DOHH2 (cell line): ENCODE measurements around the gene CFAP97D1.

Experiments used
- H3F3A ChIP-seq: fragments of 200-600 bp; sonication (generic), shearing (Covaris generic); 2 replicates; pipeline ENCODE4 v1.6.0; 2016; ENCODE audit warnings: antibody characterized with exemption, mild to moderate bottlenecking; ENCODE audit not compliant: control insufficient read depth, insufficient read depth
- H3K27ac ChIP-seq: fragments of 200-600 bp; sonication (generic); 2 replicates; pipeline ENCODE4 v1.5.1; 2014; ENCODE audit warnings: low read depth, mild to moderate bottlenecking, low read length, moderate library complexity
- H3K27me3 ChIP-seq: fragments of 200-600 bp; sonication (generic); 2 replicates; pipeline ENCODE4 v1.6.1; 2014; ENCODE audit warnings: mild to moderate bottlenecking, low read length, mixed read lengths; ENCODE audit not compliant: control insufficient read depth
- H3K36me3 ChIP-seq: fragments of 200-600 bp; sonication (generic); 2 replicates; pipeline ENCODE4 v1.6.1; 2014; ENCODE audit warnings: mild to moderate bottlenecking, low read length, moderate library complexity, mixed read lengths; ENCODE audit not compliant: control insufficient read depth
- H3K4me1 ChIP-seq: fragments of 200-600 bp; sonication (generic); 2 replicates; pipeline ENCODE4 v1.6.1; 2014; ENCODE audit warnings: mild to moderate bottlenecking, low read length, mixed read lengths; ENCODE audit not compliant: control insufficient read depth
- H3K4me2 ChIP-seq: fragments of 200-600 bp; sonication (generic); 2 replicates; pipeline ENCODE4 v1.6.0; 2014; ENCODE audit warnings: mild to moderate bottlenecking, low read length, moderate library complexity
- H3K4me3 ChIP-seq: fragments of 200-600 bp; sonication (generic); 2 replicates; pipeline ENCODE4 v1.5.1; 2014; ENCODE audit warnings: mild to moderate bottlenecking, low read length, mixed read lengths
- H3K79me2 ChIP-seq: fragments of 200-600 bp; sonication (generic); 2 replicates; pipeline ENCODE4 v1.6.1; 2014; ENCODE audit warnings: mild to moderate bottlenecking, low read length, mixed read lengths; ENCODE audit not compliant: control insufficient read depth
- H3K9me2 ChIP-seq: fragments of 200-600 bp; sonication (generic); replicated peaks from 2 replicates; pipeline ENCODE4 v1.6.1; 2014; ENCODE audit warnings: mild to moderate bottlenecking, low read length, mixed read lengths; ENCODE audit not compliant: control insufficient read depth
- H3K9me3 ChIP-seq: fragments of 200-600 bp; sonication (generic); 2 replicates; pipeline ENCODE4 v1.6.1; 2014; ENCODE audit warnings: antibody characterized with exemption, low read length, mixed read lengths; ENCODE audit not compliant: control insufficient read depth, insufficient read depth
- H4K20me1 ChIP-seq: fragments of 200-600 bp; sonication (generic); 2 replicates; pipeline ENCODE4 v1.6.0; 2014; ENCODE audit warnings: low read depth, mild to moderate bottlenecking, antibody characterized with exemption, low read length, moderate library complexity; ENCODE audit not compliant: control insufficient read depth, insufficient read depth
- EZH2phosphoT487 ChIP-seq: fragments of 200-600 bp; sonication (generic); IDR thresholded peaks from 2 replicates; pipeline ENCODE4 v1.6.1; 2017; ENCODE audit warnings: borderline replicate concordance, mild to moderate bottlenecking, antibody characterized with exemption, low read length, moderate library complexity, mixed read lengths
- TF ChIP-seq, protein P1 (sequence below): fragments of 200-600 bp; sonication (generic); IDR thresholded peaks from one replicate; pipeline ENCODE4 v1.5.1; 2014; ENCODE audit warnings: antibody characterized with exemption, mild to moderate bottlenecking, low read depth, low read length; ENCODE audit not compliant: poor library complexity, severe bottlenecking

The CFAP97D1 gene

DNA sequence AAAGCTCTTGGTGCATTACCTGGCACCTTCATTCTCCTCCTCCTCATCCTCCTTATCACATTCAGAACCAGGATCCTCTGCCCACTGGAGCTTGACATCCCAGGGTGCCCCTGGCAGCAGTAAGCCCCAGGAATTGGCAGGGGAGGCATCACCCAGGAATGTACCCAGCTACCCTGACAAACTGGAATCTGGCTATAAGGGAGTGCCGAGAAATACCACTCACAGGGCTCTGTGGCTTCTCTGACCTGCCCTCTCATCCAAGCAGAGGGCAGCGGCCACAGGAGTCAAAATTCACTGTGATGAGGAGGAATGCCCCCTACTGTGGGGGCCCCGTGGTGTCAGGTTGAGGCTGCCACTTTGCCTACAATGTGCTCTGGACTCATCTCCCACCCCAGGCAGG is 33.2 kb downstream of the CFAP97D1 start:
- H3K27ac ChIP-seq: no peak overlapping the region
- TF ChIP-seq, protein P1, sequence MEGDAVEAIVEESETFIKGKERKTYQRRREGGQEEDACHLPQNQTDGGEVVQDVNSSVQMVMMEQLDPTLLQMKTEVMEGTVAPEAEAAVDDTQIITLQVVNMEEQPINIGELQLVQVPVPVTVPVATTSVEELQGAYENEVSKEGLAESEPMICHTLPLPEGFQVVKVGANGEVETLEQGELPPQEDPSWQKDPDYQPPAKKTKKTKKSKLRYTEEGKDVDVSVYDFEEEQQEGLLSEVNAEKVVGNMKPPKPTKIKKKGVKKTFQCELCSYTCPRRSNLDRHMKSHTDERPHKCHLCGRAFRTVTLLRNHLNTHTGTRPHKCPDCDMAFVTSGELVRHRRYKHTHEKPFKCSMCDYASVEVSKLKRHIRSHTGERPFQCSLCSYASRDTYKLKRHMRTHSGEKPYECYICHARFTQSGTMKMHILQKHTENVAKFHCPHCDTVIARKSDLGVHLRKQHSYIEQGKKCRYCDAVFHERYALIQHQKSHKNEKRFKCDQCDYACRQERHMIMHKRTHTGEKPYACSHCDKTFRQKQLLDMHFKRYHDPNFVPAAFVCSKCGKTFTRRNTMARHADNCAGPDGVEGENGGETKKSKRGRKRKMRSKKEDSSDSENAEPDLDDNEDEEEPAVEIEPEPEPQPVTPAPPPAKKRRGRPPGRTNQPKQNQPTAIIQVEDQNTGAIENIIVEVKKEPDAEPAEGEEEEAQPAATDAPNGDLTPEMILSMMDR: no peak
- TF ChIP-seq EZH2phosphoT487: no peak

DNA sequence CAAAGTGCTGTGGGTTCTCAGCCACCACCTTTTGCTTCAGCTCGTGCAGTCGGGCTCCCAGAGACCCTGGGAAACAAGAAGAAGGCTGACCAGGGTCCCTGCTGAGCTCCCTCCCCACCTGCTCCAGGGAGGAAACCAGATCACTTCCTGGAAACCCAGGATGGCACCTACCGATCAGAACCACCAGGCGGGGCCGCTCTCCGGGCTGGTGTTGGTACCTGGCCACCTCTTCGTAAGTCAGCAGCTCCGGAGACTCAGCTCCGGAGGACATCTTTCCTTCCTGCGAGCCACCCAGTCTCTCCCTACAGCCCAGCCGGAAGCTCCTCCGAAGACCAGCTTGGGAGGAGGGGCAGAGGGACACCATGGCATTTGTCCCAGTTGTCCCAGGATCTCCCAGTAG is 33.8 kb downstream of the CFAP97D1 start:
- no peaks in the 10 kb centered on the region for H3K9me2 ChIP-seq
- H3K4me2 ChIP-seq: no peak overlapping the region
- no peaks in the 10 kb centered on the region for H3K79me2 ChIP-seq
- H3K9me3 ChIP-seq: no peaks in the 10 kb centered on the region
- no peaks in the 10 kb centered on the region for H3K27me3 ChIP-seq
- H3K27ac ChIP-seq: no peak overlapping the region
- H3K4me3 ChIP-seq: no peak overlapping the region
- no peaks in the 10 kb centered on the region for H3F3A ChIP-seq
- H3K4me1 ChIP-seq: no peaks in the 10 kb centered on the region
- no peaks in the 10 kb centered on the region for H3K36me3 ChIP-seq
- no peaks in the 10 kb centered on the region for H4K20me1 ChIP-seq
- TF ChIP-seq, protein P1: no peak
- TF ChIP-seq EZH2phosphoT487: no peak

More for the DNA sequence above, 33.2 kb downstream of the CFAP97D1 start:
- Histone ChIP-seq H3K4me3 (no peak overlapping the region), H3K9me2 (no peaks in the 10 kb centered on the region), H3K9me3 (no peaks in the 10 kb centered on the region), H3K36me3 (no peaks in the 10 kb centered on the region), H3F3A (no peaks in the 10 kb centered on the region), H4K20me1 (no peaks in the 10 kb centered on the region), H3K4me2 (no peak overlapping the region), H3K79me2 (no peaks in the 10 kb centered on the region), H3K27me3 (peaks cover 2% of the 10 kb centered on the region; the same call in 1 of the 2 replicates), H3K4me1 (no peaks in the 10 kb centered on the region)

DNA sequence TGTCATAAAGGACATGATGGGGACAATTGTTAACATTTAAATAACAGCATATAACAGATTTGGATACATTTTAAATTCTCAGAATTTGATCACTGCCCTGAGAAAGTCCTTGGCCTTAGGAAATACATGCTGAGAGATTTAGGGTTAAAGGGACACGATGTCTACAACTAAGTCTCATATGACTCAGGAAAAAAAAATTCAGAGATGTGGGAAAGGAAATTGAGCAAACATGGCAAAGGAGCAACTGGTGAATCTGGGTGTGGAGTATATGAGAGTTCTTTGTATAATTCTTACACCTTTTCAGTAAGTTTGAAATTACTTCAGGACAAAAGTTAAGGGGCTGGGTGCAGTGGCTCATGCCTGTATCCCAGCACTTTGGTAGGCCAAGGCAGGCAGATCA is 34.5 kb downstream of the CFAP97D1 start:
- H3K4me2 ChIP-seq: no peak overlapping the region
- no peaks in the 10 kb centered on the region for H3K4me1 ChIP-seq
- no peaks in the 10 kb centered on the region for H3K79me2 ChIP-seq
- H3K27me3 ChIP-seq: no peaks in the 10 kb centered on the region
- no peaks in the 10 kb centered on the region for H3K9me3 ChIP-seq
- no peak overlapping the region for H3K4me3 ChIP-seq
- H3K27ac ChIP-seq: no peak overlapping the region
- no peaks in the 10 kb centered on the region for H3K9me2 ChIP-seq
- TF ChIP-seq, protein P1: no peak
- TF ChIP-seq EZH2phosphoT487: no peak
- H4K20me1 ChIP-seq: no peaks in the 10 kb centered on the region
- H3F3A ChIP-seq: no peaks in the 10 kb centered on the region
- H3K36me3 ChIP-seq: no peaks in the 10 kb centered on the region
